Limb (tissue), 2 donors: ENCODE measurements around the gene CYSLTR1.
A peak's percentile ranks its signal among the peaks of the same experiment; 100 is the strongest.
"Not testable (repeated sequence)": the region's sequence is repeated elsewhere in the genome, so short reads cannot be mapped to it uniquely, and the experiment has no call there.

Experiments used
- DNase-seq, 2 donors: peaks; one replicate each; pipeline ENCODE4 v3.0.0-alpha.2; 2016; ENCODE audit errors: extremely low spot score in 2 of 2

The CYSLTR1 gene, protein sequence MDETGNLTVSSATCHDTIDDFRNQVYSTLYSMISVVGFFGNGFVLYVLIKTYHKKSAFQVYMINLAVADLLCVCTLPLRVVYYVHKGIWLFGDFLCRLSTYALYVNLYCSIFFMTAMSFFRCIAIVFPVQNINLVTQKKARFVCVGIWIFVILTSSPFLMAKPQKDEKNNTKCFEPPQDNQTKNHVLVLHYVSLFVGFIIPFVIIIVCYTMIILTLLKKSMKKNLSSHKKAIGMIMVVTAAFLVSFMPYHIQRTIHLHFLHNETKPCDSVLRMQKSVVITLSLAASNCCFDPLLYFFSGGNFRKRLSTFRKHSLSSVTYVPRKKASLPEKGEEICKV

DNA sequence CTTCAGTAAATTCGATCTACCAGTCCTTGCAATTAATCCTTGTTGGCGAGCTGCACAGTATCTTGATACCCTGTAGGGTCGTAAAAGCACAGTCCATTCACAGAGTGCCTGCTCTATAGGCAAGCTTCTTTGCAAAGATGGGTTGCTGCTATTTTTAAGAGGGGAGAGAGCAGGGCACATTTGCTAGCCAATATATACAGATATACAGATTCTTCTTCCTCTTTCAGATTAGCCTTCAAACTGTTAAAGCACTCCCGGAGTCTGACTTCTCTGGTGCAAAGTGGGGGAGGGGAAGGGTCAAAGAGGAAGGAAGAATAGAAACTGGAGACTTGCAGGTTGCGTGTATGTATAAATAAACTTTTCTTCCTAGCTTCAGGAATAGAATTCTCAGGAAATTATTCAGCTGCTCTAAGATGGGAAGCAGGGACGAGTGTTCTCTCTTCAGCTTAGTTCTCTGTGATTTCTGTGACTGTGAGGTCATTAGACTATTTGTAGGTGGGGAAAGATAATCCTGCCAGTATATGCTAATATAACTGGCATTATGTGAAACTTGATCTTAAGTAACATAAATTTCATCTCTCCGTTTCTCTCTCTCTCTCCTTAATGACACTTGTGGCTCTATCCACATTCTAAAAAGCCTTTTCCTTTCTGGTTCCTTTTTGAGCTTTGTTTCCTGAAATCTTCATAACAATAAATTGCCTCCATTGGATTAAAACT lies at the start of gene CYSLTR1:
CYSLTR1 (minus strand) TSS at position 242 of the 717 bp plus-strand sequence. CDS start 53,865 bp downstream, outside the sequence.
- DNase-seq: peak in 1 of 2 donors; percentile 7

DNA sequence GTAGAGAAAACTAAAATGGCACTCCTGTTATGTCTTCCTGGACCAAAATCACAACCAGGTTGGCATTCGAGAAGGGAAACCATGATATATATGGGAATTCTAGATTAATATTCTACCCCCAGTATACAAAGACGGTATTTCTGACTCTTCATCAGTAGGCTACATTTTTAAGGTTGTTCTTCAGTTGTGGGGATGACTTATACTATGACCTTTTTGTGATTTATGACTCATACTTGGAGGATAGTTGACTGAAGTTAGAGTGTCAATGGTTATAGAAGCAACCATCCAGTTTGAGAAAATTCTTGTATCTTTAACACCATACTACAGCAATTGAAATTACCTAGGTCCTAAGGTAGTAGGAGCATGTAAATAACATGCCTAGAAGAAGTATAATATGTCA lies 49.8 kb upstream of the CYSLTR1 start:
- no peak for DNase-seq

DNA sequence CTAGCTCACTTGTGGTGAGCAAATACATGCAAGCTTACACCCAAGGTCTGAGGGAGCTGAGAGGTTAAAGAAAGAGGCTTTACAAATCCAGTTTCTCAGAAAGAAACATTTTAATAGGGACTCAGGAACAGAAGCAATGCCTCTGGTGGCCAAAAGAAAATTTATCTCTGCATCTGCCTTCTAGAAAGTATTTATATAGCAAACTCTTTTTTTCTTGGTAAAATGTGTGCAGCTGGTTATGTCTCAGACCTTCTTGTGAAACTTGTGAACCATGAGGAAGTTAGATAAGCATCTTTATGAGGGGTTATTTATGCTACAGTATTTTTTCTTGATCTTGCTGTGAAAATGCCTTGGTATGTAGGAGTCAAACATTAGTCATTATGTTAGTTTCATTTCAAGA lies 48.5 kb upstream of the CYSLTR1 start:
- no peak for DNase-seq

DNA sequence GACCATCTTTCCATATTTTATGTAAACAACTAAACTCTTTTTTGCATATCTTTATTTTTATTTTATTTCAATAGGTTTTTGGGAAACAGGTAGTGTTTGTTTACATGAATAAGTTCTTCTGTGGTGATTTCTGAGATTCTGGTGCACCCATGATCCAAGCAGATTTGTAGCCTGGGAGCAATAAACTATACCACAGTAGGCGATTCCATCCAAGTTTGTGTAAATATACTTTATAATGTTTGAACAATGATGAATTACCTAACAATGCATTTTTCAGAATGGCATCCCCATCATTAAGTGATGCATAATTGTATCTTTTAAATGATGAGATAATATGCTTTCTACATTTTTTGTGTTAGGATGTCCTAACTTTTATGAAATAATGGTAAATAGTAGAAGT lies 39.2 kb upstream of the CYSLTR1 start:
- DNase-seq: no peak

DNA sequence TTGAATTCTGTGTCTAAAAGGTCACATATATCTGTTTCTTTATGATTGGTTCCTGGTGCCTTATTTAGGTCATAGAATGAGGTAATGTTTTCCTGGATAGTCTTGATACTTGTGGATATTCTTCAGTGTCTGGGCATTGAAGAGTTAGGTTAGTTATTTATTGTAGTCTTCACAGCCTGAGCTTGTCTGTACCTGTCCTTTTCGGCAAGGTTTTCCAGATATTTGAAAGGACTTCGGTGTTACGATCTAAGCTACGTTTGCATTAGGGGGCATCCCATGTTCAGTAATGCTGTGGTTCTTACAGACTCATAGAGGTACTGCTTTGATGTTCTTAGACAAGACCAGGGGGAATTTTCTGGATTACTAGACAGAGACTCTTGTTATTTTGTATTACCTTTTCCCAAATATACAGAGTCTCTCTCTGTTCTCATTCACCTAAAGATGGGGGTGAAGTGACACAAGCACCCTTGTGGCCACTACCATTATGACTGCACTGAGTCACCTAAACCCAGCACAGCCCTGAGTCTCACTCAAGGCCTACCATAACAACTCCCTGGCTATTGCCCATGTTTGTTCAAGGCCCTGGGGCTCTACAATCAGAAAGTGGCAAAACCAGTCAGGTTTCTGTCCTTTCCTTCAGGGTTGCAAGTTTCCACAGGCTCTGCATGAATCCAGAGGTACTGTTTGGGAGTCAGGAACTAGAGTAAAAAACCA lies 30.1 kb upstream of the CYSLTR1 start:
- DNase-seq: no peak

DNA sequence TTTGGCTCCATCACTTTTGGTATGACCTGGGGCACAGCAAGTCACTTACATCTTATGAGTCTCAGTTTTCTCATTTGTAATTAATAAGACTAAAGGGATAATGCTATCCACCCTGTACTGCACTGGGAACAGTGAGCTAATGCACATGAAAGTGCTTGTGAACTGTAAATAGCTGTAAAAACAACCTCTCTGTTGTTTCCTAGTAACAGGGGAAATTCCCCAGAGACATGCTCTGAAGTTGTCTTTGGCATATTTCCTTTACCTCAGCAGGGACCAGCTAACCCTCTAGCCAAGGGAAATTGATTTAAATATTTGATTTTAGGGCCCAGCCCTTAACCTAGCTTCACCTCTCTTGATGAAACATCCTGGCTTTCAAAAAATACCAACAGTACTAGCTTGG lies 6.1 kb upstream of the CYSLTR1 start:
- DNase-seq: no peak

DNA sequence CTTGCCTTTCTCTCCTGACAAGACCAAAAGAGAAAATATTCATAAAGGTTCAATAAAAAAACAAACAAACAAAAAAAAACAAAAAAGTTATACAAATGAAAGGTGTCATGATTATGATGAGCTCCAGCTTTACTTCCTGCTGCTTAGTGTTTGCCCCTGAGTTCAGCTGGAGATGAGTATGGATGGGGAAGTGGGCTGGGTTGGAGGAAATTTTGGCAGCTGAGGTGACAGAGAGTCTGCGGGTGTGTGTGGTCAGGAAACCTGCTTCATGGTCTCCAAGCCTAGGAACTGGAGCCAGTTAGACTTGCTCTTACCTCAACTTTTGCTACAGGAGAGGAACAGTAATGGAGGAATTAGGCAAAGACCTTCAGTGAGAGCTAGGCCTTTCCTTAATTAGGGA lies 4.3 kb upstream of the CYSLTR1 start:
- no peak for DNase-seq

DNA sequence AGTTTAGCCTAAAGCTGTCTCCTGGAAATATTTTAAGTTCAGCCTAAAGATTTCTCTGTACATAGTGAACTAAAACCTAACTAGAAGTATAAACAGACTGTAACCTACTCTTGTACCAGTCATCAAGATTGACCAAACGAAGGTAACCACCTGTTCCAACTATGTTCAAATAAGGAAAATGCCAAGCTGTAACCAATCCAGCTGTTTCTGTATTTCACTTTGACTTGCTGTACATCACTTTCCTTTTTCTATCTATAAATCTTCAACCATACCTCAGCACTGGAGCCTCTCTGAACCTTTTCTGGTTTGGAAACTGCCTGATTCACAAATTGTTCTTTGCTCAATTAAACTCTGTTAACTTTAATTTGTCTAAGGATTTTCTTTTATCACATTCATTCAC lies 3.1 kb upstream of the CYSLTR1 start:
- no peak for DNase-seq

DNA sequence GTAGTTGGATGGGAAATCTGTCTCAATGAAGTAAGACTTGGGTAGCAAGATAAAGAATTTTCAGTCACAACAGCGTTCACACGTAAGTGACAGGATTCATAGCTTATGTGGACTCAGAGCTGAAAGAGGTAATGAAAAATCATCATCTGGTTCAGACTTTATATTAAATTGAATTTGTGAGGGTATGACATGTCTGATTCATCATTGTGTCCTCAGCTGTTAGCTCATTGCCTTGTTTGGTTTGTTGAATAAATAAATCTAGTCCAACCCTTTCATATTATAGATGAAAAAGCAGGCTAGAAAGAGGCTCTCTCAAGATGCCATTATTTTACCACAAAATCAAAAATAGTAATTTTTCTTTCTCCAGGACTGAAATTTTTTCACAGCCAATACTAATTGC lies 2.7 kb upstream of the CYSLTR1 start:
- DNase-seq: no peak

DNA sequence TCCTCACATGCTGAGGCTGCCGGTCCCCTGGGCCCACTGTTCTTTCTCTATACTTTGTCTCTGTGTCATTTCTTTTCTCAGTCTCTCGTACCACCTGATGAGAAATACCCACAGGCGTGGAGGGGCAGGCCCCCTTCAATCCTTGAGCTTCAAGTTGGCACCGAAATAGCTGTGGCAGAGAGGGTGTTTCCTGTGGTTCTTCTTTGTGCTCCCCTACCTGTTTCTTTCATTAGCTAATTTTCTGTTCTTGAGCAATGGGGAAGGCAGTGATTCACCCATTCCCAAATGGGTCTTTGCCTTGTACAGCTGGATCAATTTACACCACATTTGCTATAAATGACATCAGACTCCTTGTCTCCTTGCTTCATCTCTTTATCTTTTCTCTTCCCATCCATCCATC lies 2.1 kb upstream of the CYSLTR1 start:
- no peak for DNase-seq

DNA sequence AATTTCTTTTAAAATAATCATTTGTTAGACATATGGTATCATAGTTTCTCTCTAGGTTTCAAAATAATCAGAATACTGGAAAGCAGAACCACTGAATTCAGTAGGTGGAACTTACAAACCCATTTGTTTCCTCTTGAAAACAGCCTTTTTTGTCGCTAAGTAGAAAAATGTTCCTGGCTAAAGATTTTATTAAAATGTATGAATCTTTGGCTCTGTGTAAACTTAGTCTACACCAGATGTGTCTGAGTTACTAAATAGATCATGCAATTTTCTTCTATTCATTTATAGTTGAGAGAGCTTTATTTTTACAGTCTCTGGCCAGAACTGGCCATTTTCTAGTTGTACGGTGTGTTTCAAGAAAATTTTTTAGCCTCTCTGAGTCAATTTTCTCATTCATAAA lies 1.0 kb downstream of the CYSLTR1 start:
- DNase-seq: no peak

DNA sequence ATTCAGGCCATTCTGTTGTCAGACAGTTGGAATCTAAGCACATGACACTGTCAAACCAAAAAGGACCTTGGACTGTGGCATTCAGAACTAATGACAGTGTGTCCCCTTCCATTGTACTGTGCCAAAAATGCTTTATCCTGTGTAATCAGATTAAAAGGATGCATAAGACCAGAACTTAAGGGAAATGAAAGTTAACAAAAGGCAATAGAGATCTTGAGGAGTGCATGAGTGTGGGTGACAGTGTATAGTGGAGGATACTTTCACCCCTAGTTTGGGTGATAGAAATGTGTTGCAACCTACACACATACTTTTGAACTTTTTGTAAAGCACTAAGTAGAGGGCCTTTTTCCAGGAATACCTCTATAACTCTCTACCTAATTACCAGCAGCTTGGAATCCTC lies 4.5 kb downstream of the CYSLTR1 start:
- no peak for DNase-seq

DNA sequence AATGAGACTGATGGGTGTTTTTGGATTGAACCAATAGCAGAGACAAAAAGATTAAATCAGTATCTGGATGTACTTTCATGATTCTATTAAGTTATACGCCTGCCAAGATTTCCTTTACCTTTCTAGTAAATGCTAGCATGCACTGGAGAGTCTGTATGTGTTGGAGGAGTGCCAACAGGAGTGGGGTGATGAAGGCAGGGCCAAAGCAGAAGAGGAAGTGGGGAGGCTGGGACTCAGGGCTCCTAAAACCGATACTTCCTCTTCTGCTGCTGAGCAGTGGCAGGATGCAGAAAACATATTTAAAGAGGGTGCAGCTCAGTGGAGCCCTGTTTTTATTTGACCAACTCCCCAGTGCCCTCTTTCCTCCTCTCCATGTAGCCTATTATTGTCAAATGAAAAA lies 5.6 kb downstream of the CYSLTR1 start:
- no peak for DNase-seq

DNA sequence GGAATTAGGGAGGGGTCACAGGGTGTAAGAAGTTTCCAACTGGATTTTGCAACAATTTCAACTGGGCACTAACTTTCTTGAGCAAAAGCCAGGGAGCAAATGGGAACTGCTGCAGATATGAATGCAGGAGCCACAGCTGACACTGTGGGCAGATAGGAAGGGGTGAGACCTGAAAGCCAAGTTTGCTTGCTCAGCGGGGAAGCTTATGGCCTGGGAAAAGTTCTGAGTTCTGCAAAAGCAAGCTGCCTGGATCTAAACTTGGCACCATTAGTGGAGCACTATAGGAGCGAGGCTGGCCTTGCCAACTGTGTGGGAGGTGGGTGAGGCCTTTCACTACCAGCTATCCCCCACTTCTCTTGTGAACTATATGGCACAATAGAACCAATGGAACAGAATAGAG lies 11.1 kb downstream of the CYSLTR1 start:
- no peak for DNase-seq

DNA sequence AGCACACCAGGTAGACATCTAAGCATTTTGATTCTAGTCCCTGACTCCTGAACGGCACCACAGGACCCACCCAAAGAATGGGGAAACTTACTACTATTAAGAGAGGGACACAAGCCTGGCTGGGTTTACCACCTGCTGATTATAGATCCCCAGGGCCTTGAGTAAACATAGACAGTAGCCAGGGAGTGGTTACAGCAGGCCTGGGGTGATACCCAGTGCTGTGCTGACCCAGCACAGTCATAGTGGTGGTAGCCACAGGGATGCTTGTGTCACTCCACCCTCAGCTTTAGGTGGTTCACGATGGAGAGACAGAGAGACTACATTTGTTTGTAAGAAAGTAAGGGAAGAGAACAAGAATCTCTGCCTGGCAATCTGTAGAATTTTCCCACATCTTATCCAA lies 11.7 kb downstream of the CYSLTR1 start:
- no peak for DNase-seq

DNA sequence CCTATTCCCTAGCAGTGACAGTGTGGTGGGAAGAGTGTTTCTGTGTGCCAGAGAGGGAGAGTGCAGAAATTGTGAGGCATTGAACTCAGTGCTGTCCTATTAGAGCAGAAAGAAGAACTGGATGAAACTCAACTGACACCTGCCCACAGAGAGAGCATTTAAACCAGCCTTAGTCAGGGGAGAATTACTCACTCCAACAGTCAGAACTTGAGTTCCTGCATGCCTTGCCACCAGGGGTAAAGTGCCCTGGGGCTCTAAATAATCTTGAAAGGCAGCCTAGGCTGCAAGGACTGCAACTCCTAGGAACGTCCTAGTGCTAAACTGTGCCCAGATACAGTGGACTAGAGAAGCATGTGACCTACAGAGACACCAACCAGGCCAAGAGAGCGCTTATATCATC lies 12.8 kb downstream of the CYSLTR1 start:
- no peak for DNase-seq

DNA sequence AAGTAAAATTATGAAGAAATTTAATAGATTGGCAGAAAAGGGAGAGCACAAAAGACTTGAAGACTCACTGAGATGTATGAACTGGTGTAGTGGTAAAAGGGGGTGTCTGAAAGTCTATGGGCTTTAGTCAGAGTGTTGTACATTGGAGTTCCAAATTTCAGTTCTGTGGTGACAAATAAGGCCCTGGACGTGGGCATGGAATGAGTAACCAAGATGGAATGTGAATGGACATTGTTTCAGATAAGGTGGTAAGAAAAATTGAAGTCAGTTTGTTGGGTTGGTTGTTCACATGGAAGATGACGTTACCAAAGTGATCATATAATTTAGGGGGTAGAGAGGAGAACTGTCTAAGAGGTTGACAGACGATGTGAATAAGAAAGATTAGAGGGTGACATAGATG lies 13.9 kb downstream of the CYSLTR1 start:
- no peak for DNase-seq

DNA sequence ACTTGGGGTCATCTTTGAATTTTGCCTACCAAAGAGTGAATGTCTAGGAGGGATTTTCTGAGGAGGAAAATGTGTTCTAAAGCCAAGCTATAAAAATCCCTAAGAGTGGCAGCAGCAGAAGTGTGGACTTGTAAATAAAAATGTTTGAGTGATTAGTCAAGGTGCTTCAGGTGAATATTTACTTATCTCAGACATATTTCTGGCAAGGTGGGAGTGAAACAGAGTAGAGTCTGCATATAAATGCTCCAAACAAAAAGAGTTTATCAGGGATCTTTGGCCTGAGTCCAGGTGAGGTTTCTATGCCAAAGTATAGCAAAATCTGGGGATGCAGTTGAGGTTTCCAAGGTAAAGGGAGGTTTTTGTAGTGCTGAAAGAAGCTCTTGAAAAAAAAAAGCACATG lies 19.7 kb downstream of the CYSLTR1 start:
- DNase-seq: no peak

DNA sequence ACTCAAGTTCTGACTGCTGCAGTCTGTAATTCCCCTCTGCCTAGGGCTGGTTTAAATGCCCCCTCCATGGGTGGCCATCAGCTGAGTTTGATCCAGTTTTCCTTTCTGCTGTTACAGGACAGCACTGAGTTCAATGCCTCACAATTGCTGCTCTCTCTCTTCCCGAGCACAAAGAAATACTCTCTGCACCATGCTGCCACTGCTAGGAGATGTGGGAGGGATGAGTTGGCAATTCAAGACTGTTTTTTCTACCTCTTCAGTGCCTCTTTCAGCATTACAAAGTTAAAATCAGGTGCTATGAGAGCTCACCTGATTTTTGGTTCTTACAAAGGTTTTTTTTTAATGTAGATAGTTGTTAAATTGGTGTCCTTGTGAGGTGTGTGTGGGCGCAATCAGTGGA lies 24.3 kb downstream of the CYSLTR1 start:
- DNase-seq: no peak

DNA sequence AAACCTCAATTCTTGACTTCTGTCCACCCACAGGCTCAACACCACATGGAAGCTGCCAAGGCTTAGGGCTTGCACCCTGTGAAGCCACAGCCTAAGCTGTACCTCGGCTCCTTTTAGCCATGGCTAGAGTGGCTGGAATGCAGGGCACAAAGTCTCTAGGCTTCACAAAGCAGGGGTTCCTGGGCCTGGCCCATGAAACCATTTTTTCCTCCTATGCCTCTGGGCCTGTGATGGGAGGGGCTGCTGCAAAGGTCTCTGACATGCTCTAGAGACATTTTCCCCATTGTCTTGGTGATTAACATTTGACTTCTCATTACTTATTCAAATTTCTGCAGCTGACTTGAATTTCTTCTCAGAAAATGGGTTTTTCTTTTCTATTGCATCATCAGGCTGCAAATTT lies 26.5 kb downstream of the CYSLTR1 start:
- not testable (repeated sequence) for DNase-seq

DNA sequence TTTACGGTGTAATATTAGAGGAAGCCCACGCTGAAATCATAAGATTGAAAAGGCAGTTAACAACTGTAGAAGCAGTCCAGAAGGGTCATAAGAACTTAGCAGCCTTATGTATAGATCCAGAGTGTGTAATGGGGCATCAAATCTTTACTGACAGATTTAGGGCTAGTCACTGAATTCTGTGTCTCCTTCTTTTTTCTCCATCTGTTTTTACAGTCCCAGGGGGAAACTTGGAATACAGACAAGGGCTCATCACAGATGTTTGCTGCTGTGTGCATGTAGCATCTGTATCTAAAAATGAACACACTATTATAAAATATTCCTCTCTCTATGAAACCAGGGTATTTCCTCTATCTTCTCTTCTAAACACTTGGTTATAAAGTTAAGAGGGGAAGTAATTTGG lies 43.9 kb downstream of the CYSLTR1 start:
- DNase-seq: no peak

DNA sequence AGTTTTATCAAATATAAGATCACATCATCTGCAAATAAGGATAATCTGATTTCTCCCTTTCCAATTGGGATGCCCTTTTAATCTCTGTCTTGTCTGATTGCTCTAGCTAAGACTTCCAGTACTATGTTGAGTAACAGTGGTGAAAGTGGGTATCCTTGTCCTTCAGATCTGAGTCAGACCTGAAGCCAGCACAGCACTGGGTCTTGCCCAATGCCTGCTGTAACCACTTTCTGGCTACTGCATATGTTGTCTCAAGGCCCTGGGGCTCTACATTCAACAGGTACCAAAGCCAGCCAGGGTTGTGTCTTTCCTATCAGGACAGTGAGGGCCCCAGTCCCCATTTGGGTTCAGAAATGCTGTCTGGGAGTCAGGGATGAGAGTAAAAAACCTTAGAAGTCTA lies 90.3 kb downstream of the CYSLTR1 start:
- DNase-seq: no peak

DNA sequence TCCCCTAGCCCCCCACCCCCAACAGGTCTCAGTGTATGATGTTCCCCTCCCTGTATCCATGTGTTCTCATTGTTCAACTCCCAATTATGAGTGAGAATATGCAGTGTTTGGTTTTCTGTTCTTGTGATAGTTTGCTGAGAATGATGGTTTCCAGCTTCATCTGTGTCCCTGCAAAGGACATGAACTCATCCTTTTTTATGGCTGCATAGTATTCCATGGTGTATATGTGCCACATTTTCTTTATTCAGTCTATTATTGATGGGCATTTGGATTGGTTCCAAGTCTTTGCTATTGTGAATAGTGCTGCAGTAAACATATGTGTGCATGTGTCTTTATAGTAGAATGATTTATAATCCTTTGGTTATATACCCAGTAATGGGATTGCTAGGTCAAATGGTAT lies 101.4 kb downstream of the CYSLTR1 start:
- not testable (repeated sequence) for DNase-seq
